Activated CD8-positive, alpha-beta memory T cell treated with anti-CD3 and anti-CD28 coated beads for 36 hours (primary cell): ENCODE data around the gene GNAI2. TPM values are rescaled to one million over a fixed set of nuclear protein-coding genes. Genes with fewer than 3 reads are reported as not detected.

Source experiments
- CTCF ChIA-PET: fragments of 350-600 bp; sonication (Branson Sonifier 250); formaldehyde crosslinking; loops from one replicate; lab custom pipeline; 2021; ENCODE audit warnings: antibody characterized with exemption; lab: Charles Lee
- POLR2A ChIA-PET: fragments of 350-600 bp; sonication (Branson Sonifier 250); formaldehyde crosslinking; loops from one replicate; lab custom pipeline; 2021; ENCODE audit warnings: antibody characterized with exemption; lab: Charles Lee
- total RNA-seq, 2 experiments: library from RNA; stranded (reverse); gene quantifications; one replicate each; pipeline ENCODE4 v1.2.3, GENCODE V29; 2021

GNAI2 gene
- total RNA-seq, 2 experiments from 2014 or later: 239 to 242 TPM

- CTCF ChIA-PET: interaction anchor here (0.7 to 1.1 kb wide), 4 partner anchors 13 to 27 kb away, joined by 3 to 5 read pairs (median 3); partner anchors contain the start of gene HYAL2
- POLR2A ChIA-PET: interaction anchor here (0.7 kb wide), 1 partner anchor 25 kb away, joined by 5 read pairs; no protein-coding TSS in a partner anchor
Measured at GRCh38 chr3:50302095-50303012, 66.3 kb downstream of the GNAI2 start.

- ChIA-PET POLR2A (no interaction called here), CTCF (interaction anchor here (1.1 kb wide), 1 partner anchor 21 kb away, joined by 3 read pairs; no protein-coding TSS in a partner anchor)
Measured at GRCh38 chr3:50303013-50303815, 67.2 kb downstream of the GNAI2 start, which contains the start of gene HYAL1. HYAL1 (minus strand) TSS chr3:50303574; CDS start chr3:50302956, 618 bp downstream.

GRCh38 chr3:50304601-50305000 lies 68.6 kb downstream of the GNAI2 start:
- POLR2A ChIA-PET: no interaction called here
- CTCF ChIA-PET: interaction anchor here (0.8 kb wide), 1 partner anchor 17 kb away, joined by 3 read pairs; no protein-coding TSS in a partner anchor

Other genes with a start within 250 kb of the GNAI2 start
- 100 to 1,000 TPM; 101 to 108 TPM for gene RBM5, start 147.3 kb upstream of the GNAI2 start, total RNA-seq
- gene SEMA3F, start 80.9 kb upstream of the GNAI2 start, total RNA-seq: under 1 TPM; 0.10 to 0.36 TPM
- gene GNAT1, start 44.6 kb upstream of the GNAI2 start, total RNA-seq: not detected
- gene SLC38A3, start 30.9 kb upstream of the GNAI2 start, total RNA-seq: under 1 TPM in 1 of 2 experiments, not detected in 1; 0.29 TPM
- under 1 TPM; 0.40 to 0.46 TPM for gene SEMA3B, start 32.9 kb downstream of the GNAI2 start, total RNA-seq
- gene LSMEM2, start 42.9 kb downstream of the GNAI2 start, total RNA-seq: not detected
- gene IFRD2, start 56.2 kb downstream of the GNAI2 start, total RNA-seq: 100 to 1,000 TPM; 197 to 200 TPM
- gene HYAL3, start 63.2 kb downstream of the GNAI2 start, total RNA-seq: 1 to 10 TPM; 8.5 to 9.4 TPM
- 10 to 100 TPM; 17.3 to 17.5 TPM for gene NAA80, start 63.2 kb downstream of the GNAI2 start, total RNA-seq
- gene HYAL1, start 67.4 kb downstream of the GNAI2 start, total RNA-seq: under 1 TPM in 1 of 2 experiments, not detected in 1; 0.36 TPM
- 10 to 100 TPM; 11.7 to 11.9 TPM for gene HYAL2, start 86.5 kb downstream of the GNAI2 start, total RNA-seq
- 10 to 100 TPM; 33.6 TPM for gene TUSC2, start 92.0 kb downstream of the GNAI2 start, total RNA-seq
- 10 to 100 TPM; 68.2 to 72.5 TPM for gene RASSF1, start 104.6 kb downstream of the GNAI2 start, total RNA-seq
- 1 to 10 TPM; 1.6 TPM for gene ZMYND10, start 109.5 kb downstream of the GNAI2 start, total RNA-seq
- 10 to 100 TPM; 39.5 to 46.6 TPM for gene NPRL2, start 114.6 kb downstream of the GNAI2 start, total RNA-seq
- 10 to 100 TPM; 25.8 to 28.2 TPM for gene CYB561D2, start 114.7 kb downstream of the GNAI2 start, total RNA-seq
- gene TMEM115, start 123.3 kb downstream of the GNAI2 start, total RNA-seq: 10 to 100 TPM; 25.2 to 26.3 TPM